HG03095 (cell line): ENCODE results near the gene NUDCD2.

Source experiments
- ATAC-seq: cut with Tn5 transposase; IDR thresholded peaks from one replicate; pipeline ENCODE4 v1.9.1; 2021; ENCODE audit warnings: moderate library complexity; ENCODE audit not compliant: unreplicated experiment

Gene NUDCD2

GRCh38 chr5:163459819-163460561, at the start of gene NUDCD2:
Gene NUDCD2, minus strand, starts transcription at chr5:163460102. Its CDS starts 52 bp downstream, at chr5:163460050.
- peak; percentile 82 for ATAC-seq

GRCh38 chr5:163509291-163509951, 49.5 kb upstream of the NUDCD2 start:
- no peak for ATAC-seq

- no peak for ATAC-seq
Observed at GRCh38 chr5:163508753-163509152, 48.9 kb upstream of the NUDCD2 start.

GRCh38 chr5:163506726-163507125, 46.8 kb upstream of the NUDCD2 start:
- no peak for ATAC-seq

- peak; percentile 10 for ATAC-seq
Observed at GRCh38 chr5:163506095-163506457, 46.2 kb upstream of the NUDCD2 start.

- ATAC-seq: peak; percentile 84
Observed at GRCh38 chr5:163505368-163506094, 45.6 kb upstream of the NUDCD2 start, which contains the start of gene MAT2B. Gene MAT2B, plus strand, starts transcription at chr5:163505619. Its CDS starts 68 bp downstream, at chr5:163505687.

- ATAC-seq: peak; percentile 4
Observed at GRCh38 chr5:163505049-163505367, 45.1 kb upstream of the NUDCD2 start.

GRCh38 chr5:163504079-163504931, 44.4 kb upstream of the NUDCD2 start:
- ATAC-seq: no peak

GRCh38 chr5:163503106-163504078, 43.5 kb upstream of the NUDCD2 start:
- no peak for ATAC-seq

- ATAC-seq: no peak
Observed at GRCh38 chr5:163502521-163502920, 42.6 kb upstream of the NUDCD2 start.

GRCh38 chr5:163498886-163499285, 39.0 kb upstream of the NUDCD2 start:
- ATAC-seq: no peak

GRCh38 chr5:163497315-163497714, 37.4 kb upstream of the NUDCD2 start:
- peak; percentile 47 for ATAC-seq

GRCh38 chr5:163496286-163496685, 36.4 kb upstream of the NUDCD2 start:
- no peak for ATAC-seq

- no peak for ATAC-seq
Observed at GRCh38 chr5:163489745-163490075, 29.8 kb upstream of the NUDCD2 start.

GRCh38 chr5:163489055-163489744, 29.3 kb upstream of the NUDCD2 start:
- ATAC-seq: no peak

- no peak for ATAC-seq
Observed at GRCh38 chr5:163478982-163479271, 19.0 kb upstream of the NUDCD2 start.

- ATAC-seq: no peak
Observed at GRCh38 chr5:163478126-163478981, 18.5 kb upstream of the NUDCD2 start.

GRCh38 chr5:163475411-163475810, 15.5 kb upstream of the NUDCD2 start:
- no peak for ATAC-seq
